B cell (primary cell): ENCODE data around the gene YY1AP1.

ENCODE experiments used
- EZH2 ChIP-seq: IDR thresholded peaks from 2 replicates; pipeline ENCODE4 v1.6.1; 2012; ENCODE audit warnings: borderline replicate concordance, low read depth, mild to moderate bottlenecking, moderate library complexity, low read length; ENCODE audit not compliant: insufficient read depth, poor library complexity, severe bottlenecking
- TF ChIP-seq, protein P1 (sequence below): fragments of 200-600 bp; IDR thresholded peaks from one replicate; pipeline ENCODE4 v1.8.0; 2022; ENCODE audit warnings: antibody characterized with exemption, mild to moderate bottlenecking

DNA sequence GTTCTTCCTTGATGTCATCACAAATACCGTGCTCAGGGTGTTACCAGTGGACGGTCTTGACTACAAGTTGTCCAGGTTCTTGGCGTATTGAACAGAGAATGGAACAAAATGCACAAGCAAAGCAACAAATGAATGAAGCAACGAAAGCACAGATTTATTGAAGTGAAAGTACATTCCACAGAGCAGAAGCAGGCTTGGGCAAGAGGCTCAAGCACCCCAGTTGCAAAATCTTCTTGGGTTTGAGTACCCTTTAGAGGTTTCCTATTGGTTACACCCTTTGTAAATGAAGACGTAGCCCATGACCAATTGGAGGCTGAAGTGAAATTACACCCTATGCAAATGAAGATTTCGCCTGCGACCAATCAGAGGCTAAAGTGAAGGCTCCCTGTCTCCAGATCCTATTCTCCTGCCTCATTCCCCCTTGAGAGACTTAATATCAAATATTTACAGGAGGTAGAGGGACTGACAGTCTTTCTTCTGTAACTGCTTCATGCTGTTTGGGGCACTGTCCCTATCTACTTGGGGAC is 38.3 kb downstream of the YY1AP1 start:
- TF ChIP-seq, protein P1, sequence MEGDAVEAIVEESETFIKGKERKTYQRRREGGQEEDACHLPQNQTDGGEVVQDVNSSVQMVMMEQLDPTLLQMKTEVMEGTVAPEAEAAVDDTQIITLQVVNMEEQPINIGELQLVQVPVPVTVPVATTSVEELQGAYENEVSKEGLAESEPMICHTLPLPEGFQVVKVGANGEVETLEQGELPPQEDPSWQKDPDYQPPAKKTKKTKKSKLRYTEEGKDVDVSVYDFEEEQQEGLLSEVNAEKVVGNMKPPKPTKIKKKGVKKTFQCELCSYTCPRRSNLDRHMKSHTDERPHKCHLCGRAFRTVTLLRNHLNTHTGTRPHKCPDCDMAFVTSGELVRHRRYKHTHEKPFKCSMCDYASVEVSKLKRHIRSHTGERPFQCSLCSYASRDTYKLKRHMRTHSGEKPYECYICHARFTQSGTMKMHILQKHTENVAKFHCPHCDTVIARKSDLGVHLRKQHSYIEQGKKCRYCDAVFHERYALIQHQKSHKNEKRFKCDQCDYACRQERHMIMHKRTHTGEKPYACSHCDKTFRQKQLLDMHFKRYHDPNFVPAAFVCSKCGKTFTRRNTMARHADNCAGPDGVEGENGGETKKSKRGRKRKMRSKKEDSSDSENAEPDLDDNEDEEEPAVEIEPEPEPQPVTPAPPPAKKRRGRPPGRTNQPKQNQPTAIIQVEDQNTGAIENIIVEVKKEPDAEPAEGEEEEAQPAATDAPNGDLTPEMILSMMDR, result no peak
- TF ChIP-seq EZH2, result no peak
